Fibroblast of lung (primary cell): ENCODE measurements around the gene ATRNL1. TPM values are rescaled to one million over a fixed set of nuclear protein-coding genes. Genes with fewer than 3 reads are reported as not detected.

Experiments used
- DNase-seq, 2 donors: peaks; one replicate each; pipeline versions ENCODE4 v3.0.0 to v3.0.0-alpha.2; 2010; ENCODE audit warnings: low read depth in 2 of 2
- H2AFZ ChIP-seq: 2 replicates; pipeline ENCODE4 v1.5.1; 2012; ENCODE audit warnings: low read length, control low read depth, inconsistent platforms
- H3K27ac ChIP-seq: 2 replicates; pipeline ENCODE4 v1.5.1; 2011; ENCODE audit warnings: low read length, control low read depth; ENCODE audit not compliant: insufficient read depth
- H3K27me3 ChIP-seq: 2 replicates; pipeline ENCODE4 v1.5.1; 2011; ENCODE audit warnings: mild to moderate bottlenecking, low read length; ENCODE audit not compliant: control insufficient read depth, insufficient read depth
- H3K36me3 ChIP-seq: 2 replicates; pipeline ENCODE4 v1.5.1; 2011; ENCODE audit warnings: low read length; ENCODE audit not compliant: control insufficient read depth, insufficient read depth
- H3K4me1 ChIP-seq: 2 replicates; pipeline ENCODE4 v1.5.1; 2011; ENCODE audit warnings: low read length; ENCODE audit not compliant: control insufficient read depth, insufficient read depth; ENCODE audit errors: extremely low read depth
- H3K4me2 ChIP-seq: 2 replicates; pipeline ENCODE4 v1.5.1; 2011; ENCODE audit warnings: low read length, control low read depth; ENCODE audit not compliant: insufficient read depth; ENCODE audit errors: extremely low read depth
- H3K4me3 ChIP-seq, 4 experiments: fragments of 200-600 bp in 1 of 4; sonication (generic) in 1 of 4; replicated peaks in 1 of 4; 2 replicates each; pipeline ENCODE4 v1.5.1; 2011 to 2016; ENCODE audit warnings: low read length in 4 of 4, low read depth in 3 of 4, mild to moderate bottlenecking in 3 of 4, control low read depth in 2 of 4, inconsistent platforms in 1 of 4, mixed read lengths in 1 of 4; ENCODE audit not compliant: insufficient read depth in 1 of 4; ENCODE audit errors: control extremely low read depth in 1 of 4
- H3K79me2 ChIP-seq: 2 replicates; pipeline ENCODE4 v1.5.1; 2012; ENCODE audit warnings: mild to moderate bottlenecking, low read length, inconsistent platforms; ENCODE audit not compliant: control insufficient read depth, insufficient read depth
- H3K9ac ChIP-seq: 2 replicates; pipeline ENCODE4 v1.5.1; 2011; ENCODE audit warnings: mild to moderate bottlenecking, low read length, control low read depth; ENCODE audit not compliant: insufficient read depth
- H3K9me3 ChIP-seq: 2 replicates; pipeline ENCODE4 v1.5.1; 2012; ENCODE audit warnings: low read depth, low read length; ENCODE audit not compliant: control insufficient read depth, insufficient read depth
- H4K20me1 ChIP-seq: 2 replicates; pipeline ENCODE4 v1.5.1; 2011; ENCODE audit warnings: low read length; ENCODE audit not compliant: control insufficient read depth, insufficient read depth; ENCODE audit errors: extremely low read depth
- EZH2 ChIP-seq: IDR thresholded peaks from 2 replicates; pipeline ENCODE4 v1.5.1; 2012; ENCODE audit warnings: low read length, control low read depth, mild to moderate bottlenecking; ENCODE audit errors: missing control alignments
- polyA plus RNA-seq, 2 donors: library from polyadenylated mRNA; depleted of rRNA in 1 of 2; stranded (reverse) in 1 of 2; unstranded in 1 of 2; fragments of >200 nt; gene quantifications; 2 replicates each; pipeline ENCODE4 v1.2.1, GENCODE V29; 2011 to 2012; ENCODE audit warnings: missing spikeins in 1 of 2
- total RNA-seq: library from RNA; depleted of rRNA; stranded (reverse); fragments of >200 nt; gene quantifications from 2 replicates; pipeline ENCODE4 v1.2.1, GENCODE V29; 2014
- TF ChIP-seq, protein P1 (sequence below), 2 donors: IDR thresholded peaks in 1 of 2; conservative IDR thresholded peaks in 1 of 2; 1 replicate in 1 of 2; 2 replicates in 1 of 2; pipeline ENCODE4 v1.5.1; 2011 to 2012; ENCODE audit warnings: low read length in 2 of 2, control low read depth in 1 of 2, inconsistent platforms in 1 of 2, low read depth in 1 of 2, mild to moderate bottlenecking in 1 of 2

ATRNL1 gene
- total and polyA plus RNA-seq, 2 donors (not counting 1 experiment from before 2014, with no cell fraction given), result 0.33 TPM

DNA sequence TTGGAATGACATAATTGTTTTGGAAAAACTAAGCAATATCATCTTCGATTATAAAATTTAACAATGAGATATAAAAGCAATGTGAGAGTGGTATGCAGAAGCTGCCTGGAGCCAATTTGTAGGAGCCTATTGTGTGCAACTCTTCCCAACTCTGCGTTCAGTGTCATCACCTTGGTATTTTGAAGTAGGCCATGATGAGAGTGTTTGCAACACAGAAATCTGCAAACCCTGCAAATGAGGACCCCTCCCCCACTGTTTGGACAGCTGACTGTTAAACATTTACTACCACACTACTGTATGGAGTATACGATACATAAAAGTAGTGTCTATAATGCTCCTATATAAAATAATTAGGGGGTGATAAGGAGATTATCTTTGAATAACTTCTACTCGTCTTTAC is 531.3 kb downstream of the ATRNL1 start:
- Histone ChIP-seq H3K9ac (no peak overlapping the region), H3K27me3 (no peaks in the 10 kb centered on the region), H4K20me1 (no peaks in the 10 kb centered on the region), H3K4me1 (no peaks in the 10 kb centered on the region), H3K27ac (no peak overlapping the region), H2AFZ (no peak overlapping the region), H3K79me2 (no peaks in the 10 kb centered on the region), H3K36me3 (no peaks in the 10 kb centered on the region), H3K4me2 (no peak overlapping the region), H3K9me3 (no peaks in the 10 kb centered on the region), H3K4me3 (no peak overlapping the region)
- DNase-seq, result peak; percentile 1 to 63
- TF ChIP-seq EZH2, result no peak
- TF ChIP-seq, protein P1, sequence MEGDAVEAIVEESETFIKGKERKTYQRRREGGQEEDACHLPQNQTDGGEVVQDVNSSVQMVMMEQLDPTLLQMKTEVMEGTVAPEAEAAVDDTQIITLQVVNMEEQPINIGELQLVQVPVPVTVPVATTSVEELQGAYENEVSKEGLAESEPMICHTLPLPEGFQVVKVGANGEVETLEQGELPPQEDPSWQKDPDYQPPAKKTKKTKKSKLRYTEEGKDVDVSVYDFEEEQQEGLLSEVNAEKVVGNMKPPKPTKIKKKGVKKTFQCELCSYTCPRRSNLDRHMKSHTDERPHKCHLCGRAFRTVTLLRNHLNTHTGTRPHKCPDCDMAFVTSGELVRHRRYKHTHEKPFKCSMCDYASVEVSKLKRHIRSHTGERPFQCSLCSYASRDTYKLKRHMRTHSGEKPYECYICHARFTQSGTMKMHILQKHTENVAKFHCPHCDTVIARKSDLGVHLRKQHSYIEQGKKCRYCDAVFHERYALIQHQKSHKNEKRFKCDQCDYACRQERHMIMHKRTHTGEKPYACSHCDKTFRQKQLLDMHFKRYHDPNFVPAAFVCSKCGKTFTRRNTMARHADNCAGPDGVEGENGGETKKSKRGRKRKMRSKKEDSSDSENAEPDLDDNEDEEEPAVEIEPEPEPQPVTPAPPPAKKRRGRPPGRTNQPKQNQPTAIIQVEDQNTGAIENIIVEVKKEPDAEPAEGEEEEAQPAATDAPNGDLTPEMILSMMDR (conservative IDR thresholded peaks at IDR 0.05 in 1 of 2, IDR thresholded peaks at IDR 0.05 in 1 of 2; ENCODE audit: low read depth in 1 of 2, low read length in 2 of 2), result no peak

DNA sequence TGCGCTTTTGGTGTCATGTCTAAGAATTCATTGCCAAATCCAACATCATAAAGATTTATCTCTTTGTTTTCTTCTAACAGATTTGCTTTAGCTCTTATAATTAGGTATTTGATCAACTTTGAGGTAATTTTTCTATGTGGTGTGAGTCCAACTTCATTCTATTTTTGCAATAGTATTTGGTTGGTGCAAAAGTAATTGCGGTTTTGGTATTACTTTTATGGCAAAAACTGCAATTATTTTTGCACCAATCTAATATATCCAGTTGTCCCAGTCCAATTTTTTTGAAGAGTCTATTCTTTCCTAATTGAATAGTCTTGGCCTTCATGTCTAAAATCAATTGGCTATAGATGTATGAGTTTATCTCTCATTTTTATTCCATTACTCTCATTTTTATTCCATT is 535.5 kb downstream of the ATRNL1 start:
- no peak overlapping the region for H3K4me3 ChIP-seq
- no peaks in the 10 kb centered on the region for H3K4me1 ChIP-seq
- no peak for DNase-seq
- no peaks in the 10 kb centered on the region for H3K27me3 ChIP-seq
- TF ChIP-seq, protein P1 (conservative IDR thresholded peaks at IDR 0.05 in 1 of 2, IDR thresholded peaks at IDR 0.05 in 1 of 2; ENCODE audit: low read depth in 1 of 2, low read length in 2 of 2), result no peak
- TF ChIP-seq EZH2, result no peak
- H3K4me2 ChIP-seq, result no peak overlapping the region
- H2AFZ ChIP-seq, result no peak overlapping the region
- H4K20me1 ChIP-seq, result no peaks in the 10 kb centered on the region
- H3K27ac ChIP-seq, result no peak overlapping the region
- no peaks in the 10 kb centered on the region for H3K79me2 ChIP-seq
- H3K9ac ChIP-seq, result no peak overlapping the region
- H3K9me3 ChIP-seq, result no peaks in the 10 kb centered on the region
- H3K36me3 ChIP-seq, result no peaks in the 10 kb centered on the region

DNA sequence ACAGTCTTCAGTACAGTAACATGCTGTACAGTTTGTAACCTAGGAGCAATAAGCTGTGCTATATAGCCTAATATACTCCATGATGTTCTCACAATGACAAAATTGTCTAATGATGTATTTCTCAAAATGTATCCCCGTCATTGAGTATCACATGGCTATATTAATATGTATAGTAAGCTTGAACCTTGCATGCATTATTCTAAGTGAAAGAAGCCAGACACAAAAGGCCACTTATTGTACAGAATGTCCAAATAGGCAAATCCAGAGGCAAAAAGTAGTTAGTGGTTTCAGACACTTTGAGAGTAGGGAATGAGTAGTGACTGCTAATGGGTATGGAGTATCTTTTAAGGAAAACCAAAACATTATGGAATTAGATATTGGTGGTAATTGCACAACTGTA is 545.1 kb downstream of the ATRNL1 start:
- no peaks in the 10 kb centered on the region for H4K20me1 ChIP-seq
- no peaks in the 10 kb centered on the region for H3K27me3 ChIP-seq
- H3K4me3 ChIP-seq, result no peak overlapping the region
- TF ChIP-seq, protein P1 (conservative IDR thresholded peaks at IDR 0.05 in 1 of 2, IDR thresholded peaks at IDR 0.05 in 1 of 2; ENCODE audit: low read depth in 1 of 2, low read length in 2 of 2), result no peak
- TF ChIP-seq EZH2, result no peak
- H3K9ac ChIP-seq, result no peak overlapping the region
- no peak overlapping the region for H3K27ac ChIP-seq
- H2AFZ ChIP-seq, result no peak overlapping the region
- no peaks in the 10 kb centered on the region for H3K36me3 ChIP-seq
- DNase-seq, result no peak
- no peaks in the 10 kb centered on the region for H3K4me1 ChIP-seq
- no peak overlapping the region for H3K4me2 ChIP-seq
- no peaks in the 10 kb centered on the region for H3K79me2 ChIP-seq
- no peaks in the 10 kb centered on the region for H3K9me3 ChIP-seq
